Measurements from ENCODE around the gene HDHD3. TPM values are rescaled to one million over a fixed set of nuclear protein-coding genes. Genes with fewer than 3 reads are reported as not detected.

HDHD3 gene
- total RNA-seq, 2 experiments from 2014 or later, result 16.0 to 18.1 TPM

- intact Hi-C loops (cut with micrococcal nuclease; ENCODE audit: unreplicated experiment), result no loop called here
- no TSS peak for BruUV-seq (replicated peaks)
Measured at GRCh38 chr9:113348437-113348836, 28.3 kb downstream of the HDHD3 start.

DNA sequence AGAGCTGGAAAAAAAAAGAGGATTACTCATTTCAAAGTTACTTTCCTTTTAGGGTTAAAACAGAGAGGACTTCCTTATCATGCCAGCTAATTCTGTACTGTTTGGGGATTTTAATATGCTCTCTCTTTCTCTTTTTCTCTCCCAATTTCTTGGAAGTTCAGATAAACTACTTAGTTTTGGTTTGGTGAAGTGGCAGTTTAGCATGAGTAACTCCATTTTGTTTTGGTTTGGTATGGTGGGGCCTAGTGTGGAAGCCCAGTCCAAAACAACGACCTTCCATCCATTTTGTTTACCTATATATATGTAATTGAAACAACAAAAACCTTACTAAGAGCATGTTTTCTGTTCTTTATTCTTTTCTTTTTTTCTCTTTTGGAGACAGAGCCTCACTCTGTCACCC is 31.1 kb downstream of the HDHD3 start:
- Histone ChIP-seq H3K36me3 (ENCODE audit: insufficient read depth, low read length) (no peaks in the 10 kb centered on the region), H3K79me2 (ENCODE audit: insufficient read depth, low read depth, low read length) (no peaks in the 10 kb centered on the region), H3K9me2 (ENCODE audit: insufficient read depth, low read length) (no peaks in the 10 kb centered on the region), H3K9me3 (ENCODE audit: low read length) (no peaks in the 10 kb centered on the region), H3K4me3 (ENCODE audit: low read depth, low read length, poor library complexity, severe bottlenecking) (no peak overlapping the region), H3K4me2 (ENCODE audit: low read length) (no peak overlapping the region), H3K27ac (ENCODE audit: low read depth, low read length, poor library complexity, severe bottlenecking) (no peak overlapping the region), H2AFZ (ENCODE audit: low read length) (no peak overlapping the region), H3K4me1 (ENCODE audit: insufficient read depth, low read length, poor library complexity, severe bottlenecking) (peaks cover 10% of the 10 kb centered on the region), H4K20me1 (ENCODE audit: insufficient read depth, low read length) (no peaks in the 10 kb centered on the region)
- ChIA-PET CTCF (ENCODE audit: unreplicated experiment) (no interaction called here), POLR2A (interaction anchor here (0.6 to 1.1 kb wide), 3 partner anchors 10 to 27 kb away, joined by 3 to 5 read pairs (median 4); no protein-coding TSS in a partner anchor)
- TF ChIP-seq CTCF (conservative IDR thresholded peaks at IDR 0.05; ENCODE audit: low read length), result no peak
- no peak for TF ChIP-seq EZH2phosphoT487 (IDR thresholded peaks at IDR 0.05; ENCODE audit: borderline replicate concordance, low read depth, low read length)
- no peak for DNase-seq (ENCODE audit: low spot score)
- intact Hi-C loops (cut with micrococcal nuclease; ENCODE audit: unreplicated experiment), result no loop called here
- BruUV-seq (replicated peaks), result no TSS peak

More at GRCh38 chr9:113348437-113348836, 28.3 kb downstream of the HDHD3 start:
- Histone ChIP-seq H3K9me2 (ENCODE audit: insufficient read depth, low read length) (no peaks in the 10 kb centered on the region), H3K4me1 (ENCODE audit: insufficient read depth, low read length, poor library complexity, severe bottlenecking) (peaks cover 19% of the 10 kb centered on the region), H3K4me3 (ENCODE audit: low read depth, low read length, poor library complexity, severe bottlenecking) (no peak overlapping the region), H3K79me2 (ENCODE audit: insufficient read depth, low read depth, low read length) (no peaks in the 10 kb centered on the region), H2AFZ (ENCODE audit: low read length) (no peak overlapping the region), H3K36me3 (ENCODE audit: insufficient read depth, low read length) (no peaks in the 10 kb centered on the region), H3K4me2 (ENCODE audit: low read length) (no peak overlapping the region), H3K9me3 (ENCODE audit: low read length) (no peaks in the 10 kb centered on the region), H4K20me1 (ENCODE audit: insufficient read depth, low read length) (no peaks in the 10 kb centered on the region), H3K27ac (ENCODE audit: low read depth, low read length, poor library complexity, severe bottlenecking) (no peak overlapping the region)
- ChIA-PET POLR2A (interaction anchor here (0.6 to 4.6 kb wide), 6 partner anchors 8 to 998 kb away, joined by 3 to 31 read pairs (median 4); partner anchors contain the start of gene WDR31), CTCF (ENCODE audit: unreplicated experiment) (interaction anchor here (0.9 to 1.0 kb wide), 2 partner anchors 16 to 74 kb away, joined by 3 read pairs; no protein-coding TSS in a partner anchor)
- no peak for DNase-seq (ENCODE audit: low spot score)
- no peak for TF ChIP-seq CTCF (conservative IDR thresholded peaks at IDR 0.05; ENCODE audit: low read length)
- TF ChIP-seq EZH2phosphoT487 (IDR thresholded peaks at IDR 0.05; ENCODE audit: borderline replicate concordance, low read depth, low read length), result no peak

GRCh38 chr9:113345190-113345589 is 31.6 kb downstream of the HDHD3 start:
- intact Hi-C loops (cut with micrococcal nuclease; ENCODE audit: unreplicated experiment), result no loop called here
- Histone ChIP-seq H3K9me2 (ENCODE audit: insufficient read depth, low read length) (no peaks in the 10 kb centered on the region), H3K27ac (ENCODE audit: low read depth, low read length, poor library complexity, severe bottlenecking) (no peak overlapping the region), H4K20me1 (ENCODE audit: insufficient read depth, low read length) (no peaks in the 10 kb centered on the region), H3K4me1 (ENCODE audit: insufficient read depth, low read length, poor library complexity, severe bottlenecking) (peaks cover 5% of the 10 kb centered on the region), H3K4me2 (ENCODE audit: low read length) (no peak overlapping the region), H3K4me3 (ENCODE audit: low read depth, low read length, poor library complexity, severe bottlenecking) (no peak overlapping the region), H3K36me3 (ENCODE audit: insufficient read depth, low read length) (no peaks in the 10 kb centered on the region), H2AFZ (ENCODE audit: low read length) (no peak overlapping the region), H3K9me3 (ENCODE audit: low read length) (no peaks in the 10 kb centered on the region), H3K79me2 (ENCODE audit: insufficient read depth, low read depth, low read length) (no peaks in the 10 kb centered on the region)
- DNase-seq (ENCODE audit: low spot score), result no peak
- ChIA-PET POLR2A (interaction anchor here (0.5 to 1.1 kb wide), 5 partner anchors 10 to 914 kb away, joined by 3 to 5 read pairs (median 4); no protein-coding TSS in a partner anchor), CTCF (ENCODE audit: unreplicated experiment) (no interaction called here)
- no peak for TF ChIP-seq CTCF (conservative IDR thresholded peaks at IDR 0.05; ENCODE audit: low read length)
- no peak for TF ChIP-seq EZH2phosphoT487 (IDR thresholded peaks at IDR 0.05; ENCODE audit: borderline replicate concordance, low read depth, low read length)
- BruUV-seq (replicated peaks), result no TSS peak

Measured in OCI-LY7 (cell line).